Erythroblast (primary cell): ENCODE measurements around the gene NOTUM.

Experiments
- GATA1 ChIP-seq: IDR thresholded peaks from 2 replicates; pipeline ENCODE4 v1.6.1; 2011; ENCODE audit warnings: low read depth, mild to moderate bottlenecking, control low read depth, low read length, moderate library complexity
- POLR2A ChIP-seq: IDR thresholded peaks from 2 replicates; pipeline ENCODE4 v1.6.1; 2011; ENCODE audit warnings: mild to moderate bottlenecking, low read length

DNA sequence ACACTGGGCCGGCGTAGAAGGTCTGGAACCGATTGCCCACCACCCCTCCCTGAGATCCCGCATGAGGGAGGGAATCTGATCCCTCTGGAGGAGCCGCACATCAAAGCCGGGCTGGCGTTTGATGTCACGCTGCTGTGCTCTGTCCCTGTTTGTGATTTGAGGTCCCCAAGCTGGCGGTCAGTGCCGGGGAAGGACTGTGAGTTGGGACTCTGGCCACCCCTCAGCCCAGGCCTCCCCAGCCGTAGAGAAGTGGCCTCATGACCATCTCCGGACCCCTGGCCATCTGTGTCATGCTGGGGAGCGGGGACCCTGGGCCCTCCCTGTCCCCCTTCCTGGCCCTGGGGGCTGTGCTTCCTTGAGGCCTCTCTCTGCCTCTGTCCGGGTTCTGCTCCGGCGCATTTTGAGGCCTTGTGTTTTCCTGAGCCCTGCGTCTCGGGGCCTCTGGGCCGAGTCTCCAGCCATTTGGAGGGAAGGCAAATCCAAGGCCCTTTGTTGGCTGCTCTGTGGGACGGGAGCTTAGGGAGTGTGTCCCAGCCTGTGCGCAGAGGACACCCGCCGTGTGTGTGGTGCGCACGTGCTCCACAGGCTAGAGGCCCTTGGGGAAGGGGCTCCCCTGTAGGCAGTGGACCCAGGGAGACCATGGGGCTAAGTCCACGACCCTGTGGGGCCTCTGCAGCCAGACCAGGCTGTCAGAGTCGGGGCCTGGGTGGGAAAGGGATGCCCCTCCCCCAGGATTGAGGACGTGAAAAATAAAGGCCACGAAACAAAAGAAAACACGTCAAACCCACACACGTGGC is 31.5 kb upstream of the NOTUM start:
- no peak for TF ChIP-seq POLR2A
- TF ChIP-seq GATA1, result no peak
